HepG2 (cell line): Measurements from ENCODE around the gene GJA5. TPM values are rescaled to one million over a fixed set of nuclear protein-coding genes. Genes with fewer than 3 reads are reported as not detected.

ENCODE experiments used
- ATAC-seq: fragments of 200-7000 bp; cut with Tn5 transposase; 3 replicates; pipeline ENCODE4 v1.9.1; 2020; ENCODE audit warnings: mild to moderate bottlenecking, moderate library complexity
- BruUV-seq: library from RNA; stranded (reverse); fragments of 400-500 nt; replicated peaks from 2 replicates; lab custom pipeline; 2021; lab: Mats Ljungman, UMichigan
- CTCF ChIA-PET: fragments of 300-600 bp; formaldehyde crosslinking; extraction: SDS; loops from one replicate; lab custom pipeline; 2021; ENCODE audit warnings: low total read pairs, inconsistent platforms, low intra/inter-chr PET ratio; lab: Yijun Ruan, JAX
- POLR2A ChIA-PET: fragments of 350-600 bp; sonication (Branson Sonifier 250); formaldehyde crosslinking; loops from one replicate; lab custom pipeline; 2020; ENCODE audit warnings: antibody characterized with exemption, inconsistent platforms; lab: Yijun Ruan, JAX
- DNase-seq: peaks from one replicate; pipeline ENCODE4 v3.0.0-alpha.2; 2015; ENCODE audit warnings: low spot score
- FAIRE-seq: peaks from 3 replicates; lab custom pipeline; 2011; peaks lifted over from hg19 to GRCh38; lab: Jason Lieb, UNC
- H2AFZ ChIP-seq: one replicate; pipeline ENCODE4 v1.6.1; 2011; ENCODE audit warnings: low read length, inconsistent platforms
- H3K27ac ChIP-seq: fragments of 300-600 bp; 3 replicates; pipeline ENCODE4 v1.8.0; 2011; ENCODE audit warnings: mixed run types, mild to moderate bottlenecking, mixed read lengths, low read length, inconsistent platforms; ENCODE audit not compliant: insufficient read depth; ENCODE audit errors: extremely low read length
- H3K27me3 ChIP-seq, 2 experiments: fragments of 200-600 bp in 1 of 2; 2 replicates in 1 of 2; 3 replicates in 1 of 2; pipeline versions ENCODE4 v1.6.0 to v1.8.0; 2011; ENCODE audit warnings: low read length in 2 of 2, mild to moderate bottlenecking in 2 of 2, moderate library complexity in 2 of 2, inconsistent platforms in 1 of 2; ENCODE audit not compliant: insufficient read depth in 2 of 2, control insufficient read depth in 1 of 2
- H3K36me3 ChIP-seq, 2 experiments: fragments of 200-600 bp in 1 of 2; replicated peaks in 1 of 2; 2 replicates in 1 of 2; 3 replicates in 1 of 2; pipeline versions ENCODE4 v1.5.1 to v1.8.0; 2011; ENCODE audit warnings: low read length in 2 of 2, inconsistent platforms in 1 of 2; ENCODE audit not compliant: insufficient read depth in 2 of 2, control insufficient read depth in 1 of 2
- H3K4me1 ChIP-seq: 2 replicates; pipeline ENCODE4 v1.5.1; 2012; ENCODE audit warnings: low read length, inconsistent platforms; ENCODE audit not compliant: insufficient read depth
- H3K4me2 ChIP-seq: 2 replicates; pipeline ENCODE4 v1.6.0; 2011; ENCODE audit warnings: low read depth, low read length, inconsistent platforms
- H3K4me3 ChIP-seq, 3 experiments: fragments of 200-600 bp in 1 of 3; sonication (generic), shearing (Covaris generic) in 1 of 3; replicated peaks in 1 of 3; 2 replicates each; pipeline ENCODE4 v1.5.1; 2011 to 2016; ENCODE audit warnings: low read length in 3 of 3, inconsistent platforms in 2 of 3, low read depth in 2 of 3, mild to moderate bottlenecking in 2 of 3, control low read depth in 1 of 3, mixed read lengths in 1 of 3; ENCODE audit not compliant: insufficient read depth in 1 of 3
- H3K79me2 ChIP-seq: one replicate; pipeline ENCODE4 v1.6.1; 2011; ENCODE audit warnings: low read length, inconsistent platforms; ENCODE audit not compliant: insufficient read depth
- H3K9ac ChIP-seq: 2 replicates; pipeline ENCODE4 v1.6.0; 2011; ENCODE audit warnings: mild to moderate bottlenecking, low read depth, low read length, inconsistent platforms; ENCODE audit not compliant: insufficient read depth
- H3K9me3 ChIP-seq: 2 replicates; pipeline ENCODE4 v1.5.1; 2012; ENCODE audit warnings: mild to moderate bottlenecking, low read length
- H4K20me1 ChIP-seq: 2 replicates; pipeline ENCODE4 v1.6.0; 2011; ENCODE audit warnings: inconsistent platforms, mild to moderate bottlenecking, low read length, moderate library complexity; ENCODE audit not compliant: insufficient read depth
- ATF7 ChIP-seq, 2 experiments: fragments of 450-650 bp in 1 of 2; sonication (generic) in 1 of 2; formaldehyde crosslinking in 1 of 2; IDR thresholded peaks; 2 replicates each; pipeline versions ENCODE4 v1.4.0 to v1.6.1; 2016 to 2020; ENCODE audit warnings: antibody characterized with exemption in 1 of 2, mild to moderate bottlenecking in 1 of 2, missing genetic modification reagents in 1 of 2
- MED13 ChIP-seq: sonication (generic); formaldehyde crosslinking; IDR thresholded peaks from 2 replicates; pipeline ENCODE4 v1.5.0; 2020; ENCODE audit warnings: missing genetic modification reagents
- MYC ChIP-seq: sonication (generic); formaldehyde crosslinking; IDR thresholded peaks from 2 replicates; pipeline ENCODE4 v1.9.0; 2021; ENCODE audit warnings: missing genetic modification reagents, borderline replicate concordance
- WGBS: methylation state at CpG from one replicate; pipeline ENCODE4 v1.1.6; 2017; ENCODE audit warnings: low lambda C conversion rate; 5-methylcytosine and 5-hydroxymethylcytosine counted together
- in situ Hi-C: cut with HindIII; loops from 2 replicates; pipeline ENCODE4 v1.10.0; 2017; ENCODE audit warnings: low pct_unique_long_range_greater_than_20kb; ENCODE audit not compliant: extremely low pct_ligation_motif_present
- intact Hi-C: fragments of 100-400 bp; cut with micrococcal nuclease; formaldehyde crosslinking; loops from one replicate; pipeline ENCODE4 v1.10.0; 2022; ENCODE audit not compliant: unreplicated experiment
- polyA plus RNA-seq, 8 experiments: library from polyadenylated mRNA; depleted of rRNA in 3 of 8; stranded (reverse) in 7 of 8; unstranded in 1 of 8; fragments of >200 nt; fragmentation: Illumina TruSeq in 4 of 8; extraction: Trizol in 4 of 8; gene quantifications; 2 replicates each; pipeline versions ENCODE4 v1.2.1 to v1.2.3, GENCODE V29; 2011 to 2016; ENCODE audit warnings: low read depth in 4 of 8, missing spikeins in 1 of 8, mixed read lengths in 1 of 8; ENCODE audit not compliant: insufficient read depth in 1 of 8
- total RNA-seq, 5 experiments: library from RNA; depleted of rRNA; stranded (reverse); fragments of >200 nt; fragmentation: Illumina TruSeq; extraction: Trizol; gene quantifications; 2 replicates each; pipeline ENCODE4 v1.2.3, GENCODE V29; 2016; ENCODE audit warnings: low read depth in 1 of 5
- TF ChIP-seq, protein P1 (sequence below): sonication (generic); formaldehyde crosslinking; IDR thresholded peaks from 2 replicates; pipeline ENCODE4 v1.4.0; 2020; ENCODE audit warnings: missing genetic modification reagents

The GJA5 gene
- total and polyA plus RNA-seq, 2 of the 13 experiments (the other 11 are each of a cell fraction or from before 2014, with no cell fraction given): not detected

DNA sequence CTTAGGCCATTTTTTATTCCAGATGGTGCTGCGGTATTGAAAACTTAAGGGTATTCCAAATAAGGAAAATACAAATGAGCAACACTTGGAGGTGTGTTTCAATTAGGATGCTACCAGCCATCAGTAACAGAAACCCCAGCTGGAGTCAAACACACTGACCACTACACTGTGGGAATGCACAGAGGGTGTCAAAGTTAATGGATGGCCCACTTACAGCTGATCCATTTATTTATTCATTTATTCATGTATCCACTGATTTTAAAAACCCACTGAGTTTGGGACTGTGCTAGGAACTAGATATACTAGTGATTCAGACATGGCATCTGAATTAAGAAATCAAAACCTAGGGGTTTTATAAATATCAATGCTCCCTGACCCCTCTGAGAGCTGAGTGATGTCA, 24.5 kb upstream of the GJA5 start:
- Histone ChIP-seq H3K27ac (no peak overlapping the region), H3K27me3 (no peaks in the 10 kb centered on the region), H3K4me2 (no peak overlapping the region), H3K36me3 (no peaks in the 10 kb centered on the region), H4K20me1 (no peaks in the 10 kb centered on the region), H3K4me1 (no peaks in the 10 kb centered on the region), H3K4me3 (no peak overlapping the region), H3K79me2 (no peaks in the 10 kb centered on the region), H2AFZ (no peak overlapping the region), H3K9ac (no peak overlapping the region), H3K9me3 (no peaks in the 10 kb centered on the region)
- 89% methylated on average over 1 of the region's 1 CpG for WGBS
- ATAC-seq (no peak), FAIRE-seq (no peak), DNase-seq (no peak)
- ChIA-PET POLR2A (no interaction called here), CTCF (no interaction called here)
- TF ChIP-seq, protein P1, sequence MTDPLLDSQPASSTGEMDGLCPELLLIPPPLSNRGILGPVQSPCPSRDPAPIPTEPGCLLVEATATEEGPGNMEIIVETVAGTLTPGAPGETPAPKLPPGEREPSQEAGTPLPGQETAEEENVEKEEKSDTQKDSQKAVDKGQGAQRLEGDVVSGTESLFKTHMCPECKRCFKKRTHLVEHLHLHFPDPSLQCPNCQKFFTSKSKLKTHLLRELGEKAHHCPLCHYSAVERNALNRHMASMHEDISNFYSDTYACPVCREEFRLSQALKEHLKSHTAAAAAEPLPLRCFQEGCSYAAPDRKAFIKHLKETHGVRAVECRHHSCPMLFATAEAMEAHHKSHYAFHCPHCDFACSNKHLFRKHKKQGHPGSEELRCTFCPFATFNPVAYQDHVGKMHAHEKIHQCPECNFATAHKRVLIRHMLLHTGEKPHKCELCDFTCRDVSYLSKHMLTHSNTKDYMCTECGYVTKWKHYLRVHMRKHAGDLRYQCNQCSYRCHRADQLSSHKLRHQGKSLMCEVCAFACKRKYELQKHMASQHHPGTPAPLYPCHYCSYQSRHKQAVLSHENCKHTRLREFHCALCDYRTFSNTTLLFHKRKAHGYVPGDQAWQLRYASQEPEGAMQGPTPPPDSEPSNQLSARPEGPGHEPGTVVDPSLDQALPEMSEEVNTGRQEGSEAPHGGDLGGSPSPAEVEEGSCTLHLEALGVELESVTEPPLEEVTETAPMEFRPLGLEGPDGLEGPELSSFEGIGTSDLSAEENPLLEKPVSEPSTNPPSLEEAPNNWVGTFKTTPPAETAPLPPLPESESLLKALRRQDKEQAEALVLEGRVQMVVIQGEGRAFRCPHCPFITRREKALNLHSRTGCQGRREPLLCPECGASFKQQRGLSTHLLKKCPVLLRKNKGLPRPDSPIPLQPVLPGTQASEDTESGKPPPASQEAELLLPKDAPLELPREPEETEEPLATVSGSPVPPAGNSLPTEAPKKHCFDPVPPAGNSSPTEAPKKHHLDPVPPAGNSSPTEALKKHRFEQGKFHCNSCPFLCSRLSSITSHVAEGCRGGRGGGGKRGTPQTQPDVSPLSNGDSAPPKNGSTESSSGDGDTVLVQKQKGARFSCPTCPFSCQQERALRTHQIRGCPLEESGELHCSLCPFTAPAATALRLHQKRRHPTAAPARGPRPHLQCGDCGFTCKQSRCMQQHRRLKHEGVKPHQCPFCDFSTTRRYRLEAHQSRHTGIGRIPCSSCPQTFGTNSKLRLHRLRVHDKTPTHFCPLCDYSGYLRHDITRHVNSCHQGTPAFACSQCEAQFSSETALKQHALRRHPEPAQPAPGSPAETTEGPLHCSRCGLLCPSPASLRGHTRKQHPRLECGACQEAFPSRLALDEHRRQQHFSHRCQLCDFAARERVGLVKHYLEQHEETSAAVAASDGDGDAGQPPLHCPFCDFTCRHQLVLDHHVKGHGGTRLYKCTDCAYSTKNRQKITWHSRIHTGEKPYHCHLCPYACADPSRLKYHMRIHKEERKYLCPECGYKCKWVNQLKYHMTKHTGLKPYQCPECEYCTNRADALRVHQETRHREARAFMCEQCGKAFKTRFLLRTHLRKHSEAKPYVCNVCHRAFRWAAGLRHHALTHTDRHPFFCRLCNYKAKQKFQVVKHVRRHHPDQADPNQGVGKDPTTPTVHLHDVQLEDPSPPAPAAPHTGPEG (CRISPR knock-in tag): no peak
- no peak for TF ChIP-seq MED13
- no peak for TF ChIP-seq ATF7 (IDR thresholded peaks at IDR 0.05)
- TF ChIP-seq ATF7 (CRISPR knock-in tag; IDR thresholded peaks at IDR 0.05): no peak
- TF ChIP-seq MYC (CRISPR knock-in tag): no peak
- intact Hi-C loops: no loop called here
- in situ Hi-C loops: loop anchor here (10.0 kb wide), 1 partner anchor 60 kb away; no protein-coding TSS in a partner anchor
- BruUV-seq: no TSS peak
